GM18499 (cell line): ENCODE results near the gene SPCS3.
A peak's percentile ranks its signal among the peaks of the same experiment; 100 is the strongest.
"Not testable (repeated sequence)": the region's sequence is repeated elsewhere in the genome, so short reads cannot be mapped to it uniquely, and the experiment has no call there.

Experiments used
- ATAC-seq: cut with Tn5 transposase; IDR thresholded peaks from one replicate; pipeline ENCODE4 v1.9.1; 2021; ENCODE audit warnings: moderate number of reproducible peaks; ENCODE audit not compliant: insufficient read depth, unreplicated experiment

SPCS3 gene

GRCh38 chr4:176319704-176320339 lies at the start of gene SPCS3:
TSS of gene SPCS3 (plus strand) at chr4:176319966. CDS start at chr4:176320077, 111 bp downstream.
- peak; percentile 56 for ATAC-seq

DNA sequence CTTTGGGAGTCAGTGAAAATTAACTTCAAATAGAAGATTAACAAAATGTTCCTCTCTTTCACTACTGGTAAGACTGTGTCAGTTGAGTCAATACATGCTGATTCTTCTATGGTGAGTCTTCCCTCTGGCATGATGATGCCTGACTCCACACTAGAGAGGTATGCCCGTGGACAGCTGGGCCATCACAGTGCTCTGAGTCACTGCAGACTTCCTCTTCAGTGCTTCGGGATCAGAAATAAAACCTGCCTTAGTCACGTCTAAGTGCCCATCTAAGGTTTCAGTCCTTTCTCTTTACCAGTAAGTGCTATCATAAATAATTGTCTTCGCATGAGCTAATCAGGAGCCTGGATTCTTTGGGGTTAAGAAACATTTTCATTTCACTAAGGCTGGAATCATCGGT lies 49.1 kb upstream of the SPCS3 start:
- no peak for ATAC-seq

DNA sequence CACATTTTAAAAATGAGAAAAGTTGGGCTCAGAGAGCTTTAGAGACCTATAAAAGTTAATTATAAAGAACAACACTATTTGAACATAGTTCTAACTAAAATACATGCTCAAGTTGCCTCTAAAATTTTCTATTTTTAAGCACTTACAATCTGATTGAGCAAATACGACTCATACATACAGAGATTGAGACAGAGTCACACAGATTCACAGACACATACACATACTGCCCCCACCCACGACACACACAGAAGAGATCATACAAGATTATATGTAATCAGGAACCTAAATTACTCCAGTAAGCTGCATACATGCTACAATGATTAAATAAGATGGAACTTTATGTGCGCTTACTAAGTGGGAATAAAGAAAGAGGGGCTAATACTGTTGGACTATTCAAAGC lies 48.0 kb upstream of the SPCS3 start:
- ATAC-seq, result no peak

DNA sequence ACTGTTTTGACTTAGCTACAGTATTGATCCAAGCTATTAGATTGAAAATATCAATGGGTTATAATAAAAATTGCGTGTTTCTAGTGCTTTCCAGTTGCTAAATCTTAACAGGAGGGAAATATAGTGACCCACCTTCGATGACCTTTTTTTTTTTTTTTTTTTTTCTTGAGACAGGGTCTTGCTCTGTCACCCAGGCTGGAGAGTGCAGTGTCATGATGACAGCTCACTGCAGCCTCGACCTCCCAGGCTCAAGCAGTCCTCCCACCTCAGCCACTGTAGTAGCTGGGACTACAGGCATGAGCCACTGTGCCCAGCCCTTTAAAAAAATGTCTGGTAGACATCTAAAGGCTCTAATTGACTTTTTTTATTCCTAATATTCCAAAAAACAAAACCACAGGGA lies 47.0 kb upstream of the SPCS3 start:
- ATAC-seq, result no peak

- ATAC-seq, result no peak
Measured at GRCh38 chr4:176273736-176274135, 46.0 kb upstream of the SPCS3 start.

- no peak for ATAC-seq
Measured at GRCh38 chr4:176274441-176274840, 45.3 kb upstream of the SPCS3 start.

DNA sequence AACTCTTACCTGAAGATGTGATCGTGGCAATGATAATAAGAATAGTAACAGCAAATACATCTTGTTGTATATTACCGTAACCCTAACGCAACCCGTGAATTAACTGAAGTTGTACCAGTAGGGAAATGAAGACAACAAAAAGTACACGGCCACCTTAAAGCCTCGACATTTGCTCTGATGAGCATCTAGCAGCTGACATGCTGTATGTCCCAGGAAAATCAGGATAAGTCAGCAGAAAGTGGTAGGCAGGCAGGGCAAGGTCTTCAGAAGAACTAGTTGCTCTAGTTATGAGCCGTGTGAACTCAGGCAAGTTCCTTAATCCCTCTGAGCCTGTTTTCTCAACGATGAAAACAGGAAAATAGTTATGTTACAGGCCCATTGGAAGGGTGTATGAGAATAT lies 43.1 kb upstream of the SPCS3 start:
- ATAC-seq, result no peak

- no peak for ATAC-seq
Measured at GRCh38 chr4:176277162-176277904, 42.4 kb upstream of the SPCS3 start.

DNA sequence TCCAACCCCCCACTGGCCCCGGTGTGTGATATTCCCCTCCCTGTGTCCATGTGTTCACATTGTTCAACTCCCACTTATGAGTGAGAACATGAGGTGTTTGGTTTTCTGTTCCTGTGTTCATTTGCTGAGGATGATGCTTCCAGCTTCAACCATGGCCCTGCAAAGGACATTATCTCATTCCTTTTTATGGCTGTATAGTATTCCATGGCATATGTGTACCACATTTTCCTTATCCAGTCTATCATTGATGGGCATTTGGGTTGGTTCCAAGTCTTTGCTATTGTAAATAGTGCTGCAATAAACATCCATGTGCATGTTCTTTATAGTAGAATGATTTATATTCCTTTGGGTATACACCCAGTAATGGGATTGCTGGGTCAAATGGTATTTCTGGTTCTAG lies 40.2 kb upstream of the SPCS3 start:
- not testable (repeated sequence) for ATAC-seq

GRCh38 chr4:176286728-176287127 lies 33.0 kb upstream of the SPCS3 start:
- ATAC-seq, result no peak

DNA sequence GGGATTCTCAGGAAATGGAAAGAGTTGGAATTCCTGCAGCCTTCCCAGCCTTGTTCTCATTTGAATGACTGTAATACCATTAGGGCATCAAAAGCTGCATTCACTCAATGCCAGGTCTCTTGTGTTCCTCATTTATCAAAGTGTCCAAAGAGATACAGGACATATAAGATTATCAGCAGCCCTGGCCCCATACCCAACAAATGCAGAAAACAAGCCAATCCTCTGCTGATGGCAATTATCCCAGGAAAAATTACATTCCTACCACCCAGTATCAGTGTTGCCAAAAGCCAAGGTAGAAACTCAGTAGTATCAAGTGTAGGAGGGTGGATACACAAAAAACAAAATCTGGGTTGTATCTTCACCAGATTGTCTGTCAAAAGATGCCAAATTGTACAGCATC lies 32.2 kb upstream of the SPCS3 start:
- no peak for ATAC-seq

DNA sequence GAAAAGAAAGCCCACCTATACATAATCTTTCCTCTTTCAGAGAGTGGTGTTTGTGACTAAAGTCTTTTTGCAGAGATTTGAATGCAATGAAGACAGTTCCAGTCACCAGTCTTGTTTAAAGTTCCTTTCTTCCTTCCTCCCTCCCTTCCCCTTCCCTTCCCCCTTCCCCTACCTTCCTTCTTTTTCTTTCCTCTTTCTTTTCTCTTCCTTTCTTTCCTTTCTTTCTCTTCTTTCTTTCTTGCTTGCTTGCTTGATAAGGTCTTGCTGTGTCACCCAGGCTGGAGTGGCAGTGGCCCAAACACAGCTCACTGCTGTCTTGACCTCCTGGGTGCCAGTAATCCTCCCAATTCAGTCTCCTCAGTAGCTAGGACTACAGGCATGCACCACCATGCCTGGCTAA lies 31.7 kb upstream of the SPCS3 start:
- ATAC-seq, result no peak

DNA sequence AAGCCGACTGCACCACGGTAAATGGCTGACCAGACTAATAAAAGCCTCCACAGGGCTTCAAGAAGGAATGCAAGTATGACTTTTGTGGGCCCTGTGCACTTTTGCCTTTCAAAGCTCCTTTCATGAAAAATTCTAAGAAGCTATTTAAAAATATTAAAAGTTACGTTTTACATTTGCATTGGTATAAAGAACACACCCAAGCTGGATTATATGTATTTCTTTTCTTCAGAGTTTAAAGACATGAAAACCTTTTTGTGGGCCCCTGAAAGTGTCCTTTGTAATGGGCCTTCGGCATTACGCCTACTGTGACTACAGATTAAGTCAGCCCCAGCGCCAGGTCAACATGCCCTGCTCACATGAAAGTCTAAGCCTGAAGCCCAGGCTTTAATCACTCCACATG lies 30.2 kb upstream of the SPCS3 start:
- no peak for ATAC-seq

GRCh38 chr4:176290520-176290919 lies 29.2 kb upstream of the SPCS3 start:
- ATAC-seq, result no peak

DNA sequence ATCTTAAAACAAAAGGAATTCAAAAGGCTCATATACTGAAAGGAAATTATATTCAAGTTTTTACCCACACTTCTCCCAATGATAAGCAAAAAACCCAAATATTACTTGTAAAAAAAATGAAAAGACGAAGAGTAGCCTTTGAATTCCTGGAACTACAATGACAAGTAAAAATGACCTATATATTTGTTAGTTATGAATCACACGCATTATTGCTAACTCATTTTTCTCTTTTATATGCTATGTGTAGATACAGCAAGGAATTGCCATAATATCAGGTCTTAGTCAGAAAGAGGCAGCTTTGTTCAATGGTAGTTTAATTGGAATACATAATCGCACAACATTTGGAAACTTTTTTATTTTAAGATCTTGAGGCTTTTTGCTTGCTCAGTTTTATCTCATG lies 28.0 kb upstream of the SPCS3 start:
- no peak for ATAC-seq

DNA sequence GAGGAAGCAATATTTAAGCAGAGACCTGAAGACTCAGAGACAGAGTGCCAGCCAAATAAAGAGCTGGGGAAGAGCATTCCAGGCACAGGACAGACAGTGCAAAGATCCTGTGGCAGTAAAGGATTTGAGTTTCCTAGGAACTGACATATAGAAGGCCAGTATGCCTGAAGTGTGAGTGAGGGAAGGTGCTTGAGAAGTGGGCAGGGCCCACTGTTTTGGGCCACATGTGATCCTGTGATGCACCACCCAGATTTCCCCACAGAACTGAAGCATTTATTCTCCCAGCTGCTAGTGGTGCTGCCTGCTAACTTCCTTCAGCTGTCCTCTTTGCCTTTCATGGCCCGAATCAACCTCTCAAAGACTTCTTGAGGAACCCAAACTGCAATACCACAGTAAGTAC lies 26.8 kb upstream of the SPCS3 start:
- no peak for ATAC-seq

- no peak for ATAC-seq
Measured at GRCh38 chr4:176293660-176294059, 26.1 kb upstream of the SPCS3 start.

- not testable (repeated sequence) for ATAC-seq
Measured at GRCh38 chr4:176295907-176296306, 23.9 kb upstream of the SPCS3 start.

DNA sequence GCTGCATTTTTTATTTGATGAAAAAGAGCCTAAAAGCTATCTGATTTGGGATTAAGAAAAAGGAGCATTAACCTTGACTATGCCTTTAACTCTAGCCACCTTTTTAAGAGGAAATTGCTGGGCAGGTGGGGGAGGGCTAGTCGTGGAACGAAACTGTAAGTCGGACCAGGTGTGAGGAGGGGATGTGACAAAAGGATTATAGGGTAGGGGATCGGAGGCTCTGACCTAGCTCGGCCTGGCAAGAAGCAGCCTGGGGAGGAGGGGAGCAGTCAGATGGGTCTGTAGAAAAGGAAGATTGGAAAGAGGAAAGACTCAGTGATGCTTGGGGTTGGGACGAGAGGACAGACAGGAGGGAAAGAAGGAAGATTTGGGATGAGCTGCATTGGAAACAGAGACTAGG lies 21.1 kb upstream of the SPCS3 start:
- no peak for ATAC-seq

DNA sequence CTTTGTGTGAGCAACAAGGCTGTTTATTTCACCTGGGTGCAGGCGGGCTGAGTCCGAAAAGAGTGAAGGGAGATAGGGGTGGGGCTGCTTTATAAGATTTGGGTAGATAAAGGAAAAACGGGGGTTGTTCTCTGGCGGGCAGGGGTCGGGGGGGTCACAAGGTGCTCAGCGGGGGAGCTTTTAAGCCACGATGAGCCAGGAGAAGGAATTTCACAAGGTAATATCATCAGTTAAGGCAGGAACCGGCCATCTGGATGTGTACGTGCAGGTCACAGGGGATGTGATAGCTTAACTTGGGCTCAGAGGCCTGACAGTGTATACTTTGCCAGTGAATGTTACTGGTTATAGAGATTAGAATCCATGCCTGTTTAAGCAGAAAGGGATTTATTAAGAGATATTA lies 19.7 kb upstream of the SPCS3 start:
- no peak for ATAC-seq

GRCh38 chr4:176300565-176300964 lies 19.2 kb upstream of the SPCS3 start:
- no peak for ATAC-seq
